Measurements from ENCODE around the gene KCNJ8. TPM values are rescaled to one million over a fixed set of nuclear protein-coding genes. Genes with fewer than 3 reads are reported as not detected.

The KCNJ8 gene
- total and polyA plus RNA-seq, 7 donors: 0.60 to 20.3 (median 17.5) TPM; not detected in 1

GRCh38 chr12:21725731-21726130, 48.8 kb downstream of the KCNJ8 start:
- no peak for TF ChIP-seq POLR2AphosphoS5 (IDR thresholded peaks at IDR 0.05)
- no peak for TF ChIP-seq CTCF (IDR thresholded peaks at IDR 0.05)
- TF ChIP-seq POLR2A (IDR thresholded peaks at IDR 0.05): no peak
- no peak for TF ChIP-seq EP300 (IDR thresholded peaks at IDR 0.05)
- no peak for DNase-seq
- intact Hi-C loops (cut with DNase I): no loop called here
- Histone ChIP-seq H3K9me3 (no peaks in the 10 kb centered on the region), H3K27ac (no peak overlapping the region), H3K4me3 (no peak overlapping the region), H3K36me3 (no peaks in the 10 kb centered on the region), H3K27me3 (no peaks in the 10 kb centered on the region), H3K4me1 (peaks cover 0 to 50% (median 24%) of the 10 kb centered on the region in 4 donors)
- WGBS, 2 donors: 82 to 87% methylated on average over 5 of the region's 5 CpGs

GRCh38 chr12:21718944-21719650, 55.4 kb downstream of the KCNJ8 start:
- peaks cover 0 to 15% (median 3%) of the 10 kb centered on the region in 4 donors for H3K4me1 ChIP-seq
- intact Hi-C loops (cut with DNase I): loop anchor here (5.0 kb wide), 1 partner anchor 53 kb away; the partner anchor contains the start of gene KCNJ8
- H3K27me3 ChIP-seq: no peaks in the 10 kb centered on the region
- no peak for TF ChIP-seq CTCF (IDR thresholded peaks at IDR 0.05)
- TF ChIP-seq POLR2AphosphoS5 (IDR thresholded peaks at IDR 0.05): no peak
- no peak for TF ChIP-seq POLR2A (IDR thresholded peaks at IDR 0.05)
- no peaks in the 10 kb centered on the region for H3K36me3 ChIP-seq
- no peaks in the 10 kb centered on the region for H3K9me3 ChIP-seq
- WGBS, 2 donors: 74 to 86% methylated on average over 3 of the region's 3 CpGs
- no peak for DNase-seq
- no peak overlapping the region for H3K4me3 ChIP-seq
- H3K27ac ChIP-seq: no peak overlapping the region

GRCh38 chr12:21718403-21718802, 56.1 kb downstream of the KCNJ8 start:
- WGBS, 2 donors: 69 to 87% methylated on average over 1 of the region's 1 CpG
- Histone ChIP-seq H3K4me1 (peaks cover 0 to 15% (median 3%) of the 10 kb centered on the region in 4 donors), H3K9me3 (no peaks in the 10 kb centered on the region), H3K27ac (no peak overlapping the region), H3K27me3 (no peaks in the 10 kb centered on the region), H3K36me3 (no peaks in the 10 kb centered on the region), H3K4me3 (no peak overlapping the region)
- intact Hi-C loops (cut with DNase I): loop anchor here (5.0 kb wide), 1 partner anchor 54 kb away; the partner anchor contains the start of gene KCNJ8
- DNase-seq: no peak
- TF ChIP-seq POLR2AphosphoS5 (IDR thresholded peaks at IDR 0.05) (no peak), CTCF (IDR thresholded peaks at IDR 0.05) (no peak), POLR2A (IDR thresholded peaks at IDR 0.05) (no peak), EP300 (IDR thresholded peaks at IDR 0.05) (no peak)

- no peak for TF ChIP-seq POLR2AphosphoS5 (IDR thresholded peaks at IDR 0.05)
- no peak for TF ChIP-seq EP300 (IDR thresholded peaks at IDR 0.05)
- TF ChIP-seq POLR2A (IDR thresholded peaks at IDR 0.05): no peak
- TF ChIP-seq CTCF (IDR thresholded peaks at IDR 0.05): no peak
These were observed 56.7 kb downstream of the KCNJ8 start for GRCh38 chr12:21717767-21718166.

More at GRCh38 chr12:21717767-21718166, 56.7 kb downstream of the KCNJ8 start:
- no peak overlapping the region for H3K27ac ChIP-seq
- no peaks in the 10 kb centered on the region for H3K27me3 ChIP-seq
- no peak for DNase-seq
- peaks cover 0 to 15% (median 3%) of the 10 kb centered on the region in 4 donors for H3K4me1 ChIP-seq
- 81 to 84% methylated on average over 5 of the region's 5 CpGs for WGBS, 2 donors
- intact Hi-C loops (cut with DNase I): loop anchor here (5.0 kb wide), 1 partner anchor 55 kb away; the partner anchor contains the start of gene KCNJ8
- no peak overlapping the region for H3K4me3 ChIP-seq
- H3K36me3 ChIP-seq: no peaks in the 10 kb centered on the region
- H3K9me3 ChIP-seq: no peaks in the 10 kb centered on the region
